A673 (cell line): Measurements from ENCODE around the gene NUP35.

ENCODE experiments used
- EZH2 ChIP-seq: fragments of 200-600 bp; sonication (generic); IDR thresholded peaks from 2 replicates; pipeline ENCODE4 v1.6.1; 2017; ENCODE audit warnings: borderline replicate concordance, low read depth, mild to moderate bottlenecking, mixed read lengths, antibody characterized with exemption, low read length; ENCODE audit not compliant: poor library complexity, severe bottlenecking
- TF ChIP-seq, protein P1 (sequence below): fragments of 300-800, 200-600 bp; sonication (generic); conservative IDR thresholded peaks from 2 replicates; pipeline ENCODE4 v1.5.1; 2017; ENCODE audit warnings: low read depth, mild to moderate bottlenecking, antibody characterized with exemption, low read length, moderate library complexity, mixed read lengths

DNA sequence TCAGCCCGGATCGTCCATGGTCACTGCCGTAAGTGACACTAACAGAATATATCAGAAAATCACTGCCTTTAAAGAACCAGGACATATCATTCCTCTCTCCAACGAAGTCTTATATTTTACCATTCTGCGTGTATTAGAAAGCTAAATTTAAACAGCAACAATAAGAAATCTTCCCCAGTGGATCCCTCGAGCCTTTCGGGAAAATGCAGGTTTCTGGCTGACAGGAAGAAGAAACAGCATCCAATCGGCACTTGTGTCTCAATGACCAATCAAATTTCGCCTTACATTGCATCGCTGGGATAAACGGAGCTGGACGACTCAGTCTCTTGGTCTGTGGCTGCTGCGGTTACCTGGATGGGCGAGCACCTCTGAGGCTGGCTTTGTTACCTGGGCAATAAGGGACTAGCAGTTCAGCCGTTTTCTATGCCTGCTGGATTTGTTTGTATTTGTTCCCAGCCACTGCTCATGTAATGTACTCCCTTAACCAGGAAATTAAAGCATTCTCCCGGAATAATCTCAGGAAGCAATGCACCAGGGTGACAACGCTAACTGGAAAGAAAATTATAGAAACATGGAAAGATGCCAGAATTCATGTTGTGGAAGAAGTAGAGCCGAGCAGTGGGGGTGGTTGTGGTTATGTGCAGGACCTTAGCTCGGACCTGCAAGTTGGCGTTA, 45.6 kb upstream of the NUP35 start, which contains the start of gene DUSP19:
- TF ChIP-seq, protein P1, sequence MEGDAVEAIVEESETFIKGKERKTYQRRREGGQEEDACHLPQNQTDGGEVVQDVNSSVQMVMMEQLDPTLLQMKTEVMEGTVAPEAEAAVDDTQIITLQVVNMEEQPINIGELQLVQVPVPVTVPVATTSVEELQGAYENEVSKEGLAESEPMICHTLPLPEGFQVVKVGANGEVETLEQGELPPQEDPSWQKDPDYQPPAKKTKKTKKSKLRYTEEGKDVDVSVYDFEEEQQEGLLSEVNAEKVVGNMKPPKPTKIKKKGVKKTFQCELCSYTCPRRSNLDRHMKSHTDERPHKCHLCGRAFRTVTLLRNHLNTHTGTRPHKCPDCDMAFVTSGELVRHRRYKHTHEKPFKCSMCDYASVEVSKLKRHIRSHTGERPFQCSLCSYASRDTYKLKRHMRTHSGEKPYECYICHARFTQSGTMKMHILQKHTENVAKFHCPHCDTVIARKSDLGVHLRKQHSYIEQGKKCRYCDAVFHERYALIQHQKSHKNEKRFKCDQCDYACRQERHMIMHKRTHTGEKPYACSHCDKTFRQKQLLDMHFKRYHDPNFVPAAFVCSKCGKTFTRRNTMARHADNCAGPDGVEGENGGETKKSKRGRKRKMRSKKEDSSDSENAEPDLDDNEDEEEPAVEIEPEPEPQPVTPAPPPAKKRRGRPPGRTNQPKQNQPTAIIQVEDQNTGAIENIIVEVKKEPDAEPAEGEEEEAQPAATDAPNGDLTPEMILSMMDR: no peak
- TF ChIP-seq EZH2: no peak
